ENCODE results near the gene TLCD1.

Gene TLCD1

GRCh38 chr17:28755486-28755885, 29.5 kb upstream of the TLCD1 start:
- Mint-ChIP-seq H3K4me3 (no peak overlapping the region), H3K4me1 (peaks cover 3% of the 10 kb centered on the region), H3K27me3 (ENCODE audit: low read depth, poor library complexity) (peaks cover 3% of the 10 kb centered on the region), H3K36me3 (ENCODE audit: low read depth) (peaks cover 65% of the 10 kb centered on the region), H3K9me3 (no peaks in the 10 kb centered on the region), H3K27ac (peak overlapping the region; percentile 34)
- no peak for DNase-seq
- no peak for TF ChIP-seq CTCF (IDR thresholded peaks at IDR 0.05)

GRCh38 chr17:28751600-28752366, 25.8 kb upstream of the TLCD1 start:
- Mint-ChIP-seq H3K27me3 (ENCODE audit: low read depth, poor library complexity) (no peaks in the 10 kb centered on the region), H3K36me3 (ENCODE audit: low read depth) (peaks cover 57% of the 10 kb centered on the region), H3K9me3 (no peaks in the 10 kb centered on the region), H3K4me3 (no peak overlapping the region), H3K27ac (no peak overlapping the region), H3K4me1 (peaks cover 14% of the 10 kb centered on the region)
- no peak for TF ChIP-seq CTCF (IDR thresholded peaks at IDR 0.05)
- DNase-seq: no peak

GRCh38 chr17:28750178-28751047, 24.4 kb upstream of the TLCD1 start:
- no peak overlapping the region for H3K4me3 Mint-ChIP-seq
- H3K27ac Mint-ChIP-seq: peak overlapping the region; percentile 68
- TF ChIP-seq CTCF (IDR thresholded peaks at IDR 0.05): peak; percentile 99
- H3K9me3 Mint-ChIP-seq: no peaks in the 10 kb centered on the region
- H3K36me3 Mint-ChIP-seq (ENCODE audit: low read depth): peaks cover 44% of the 10 kb centered on the region
- H3K27me3 Mint-ChIP-seq (ENCODE audit: low read depth, poor library complexity): no peaks in the 10 kb centered on the region
- DNase-seq: peak; percentile 95
- peaks cover 26% of the 10 kb centered on the region for H3K4me1 Mint-ChIP-seq

- H3K27me3 Mint-ChIP-seq (ENCODE audit: low read depth, poor library complexity): no peaks in the 10 kb centered on the region
- no peaks in the 10 kb centered on the region for H3K9me3 Mint-ChIP-seq
- TF ChIP-seq CTCF (IDR thresholded peaks at IDR 0.05): no peak
- peaks cover 44% of the 10 kb centered on the region for H3K36me3 Mint-ChIP-seq (ENCODE audit: low read depth)
- no peak for DNase-seq
- H3K27ac Mint-ChIP-seq: peak overlapping the region; percentile 96
- no peak overlapping the region for H3K4me3 Mint-ChIP-seq
- H3K4me1 Mint-ChIP-seq: peaks cover 26% of the 10 kb centered on the region
Observed at GRCh38 chr17:28749516-28750177, 23.6 kb upstream of the TLCD1 start.

GRCh38 chr17:28748852-28749515, 23.0 kb upstream of the TLCD1 start:
- peaks cover 26% of the 10 kb centered on the region for H3K4me1 Mint-ChIP-seq
- H3K36me3 Mint-ChIP-seq (ENCODE audit: low read depth): peaks cover 40% of the 10 kb centered on the region
- no peak overlapping the region for H3K4me3 Mint-ChIP-seq
- H3K27me3 Mint-ChIP-seq (ENCODE audit: low read depth, poor library complexity): no peaks in the 10 kb centered on the region
- TF ChIP-seq CTCF (IDR thresholded peaks at IDR 0.05): no peak
- no peaks in the 10 kb centered on the region for H3K9me3 Mint-ChIP-seq
- DNase-seq: no peak
- H3K27ac Mint-ChIP-seq: peak overlapping the region; percentile 96

Data from nephron progenitor cell (in vitro differentiated cells).